HEK293 (cell line): ENCODE results near the gene ACSS1.

Source experiments
- CTCF ChIA-PET: fragments of 350-600 bp; formaldehyde crosslinking; extraction: SDS; loops from one replicate; lab custom pipeline; 2021; ENCODE audit warnings: antibody characterized with exemption; lab: Yijun Ruan, JAX
- POLR2A ChIA-PET: fragments of 300-600 bp; formaldehyde crosslinking; extraction: SDS; loops from one replicate; lab custom pipeline; 2020; ENCODE audit warnings: antibody characterized with exemption, inconsistent platforms; lab: Yijun Ruan, JAX
- H3K27ac ChIP-seq: fragments of 200-500 bp; sonication (Bioruptor generic); 2 replicates; pipeline ENCODE4 v1.5.1; 2014; ENCODE audit warnings: low read depth, low read length, control low read depth, inconsistent platforms; ENCODE audit errors: extremely low read depth
- H3K36me3 ChIP-seq, 2 experiments: fragments of 200-500 bp in 1 of 2; sonication (Bioruptor generic) in 1 of 2; 1 replicate in 1 of 2; 2 replicates in 1 of 2; pipeline ENCODE4 v1.5.1; 2014 to 2017; ENCODE audit warnings: inconsistent platforms in 2 of 2, low read length in 2 of 2; ENCODE audit not compliant: control insufficient read depth in 2 of 2, insufficient read depth in 1 of 2
- H3K4me1 ChIP-seq: fragments of 200-500 bp; sonication (Bioruptor generic); 2 replicates; pipeline ENCODE4 v1.5.1; 2014; ENCODE audit warnings: mild to moderate bottlenecking, low read length, inconsistent platforms; ENCODE audit not compliant: control insufficient read depth, insufficient read depth
- H3K4me3 ChIP-seq: 2 replicates; pipeline ENCODE4 v1.5.1; 2011; ENCODE audit warnings: low read depth, mild to moderate bottlenecking, control low read depth, low read length, moderate library complexity
- H3K9me3 ChIP-seq: fragments of 200-500 bp; sonication (Bioruptor generic); 2 replicates; pipeline ENCODE4 v1.5.1; 2014; ENCODE audit warnings: low read depth, low read length, inconsistent platforms; ENCODE audit not compliant: control insufficient read depth, insufficient read depth
- OSR2 ChIP-seq: fragments of 450-650 bp; formaldehyde crosslinking; IDR thresholded peaks from 2 replicates; pipeline ENCODE4 v1.5.1; 2016; ENCODE audit warnings: missing biosample characterization, missing genetic modification characterization
- SCRT2 ChIP-seq: fragments of 450-650 bp; formaldehyde crosslinking; IDR thresholded peaks from 2 replicates; pipeline ENCODE4 v1.5.1; 2016; ENCODE audit warnings: missing biosample characterization, missing genetic modification characterization
- SETDB1 ChIP-seq: IDR thresholded peaks from one replicate; pipeline ENCODE4 v1.6.1; 2017; ENCODE audit warnings: mild to moderate bottlenecking, low read length, moderate library complexity, mixed read lengths; ENCODE audit not compliant: insufficient read length
- SP3 ChIP-seq: fragments of 450-650 bp; formaldehyde crosslinking; IDR thresholded peaks from 2 replicates; pipeline ENCODE4 v1.5.1; 2016; ENCODE audit warnings: missing biosample characterization, missing genetic modification characterization
- ZBTB7A ChIP-seq: fragments of 450-650 bp; formaldehyde crosslinking; IDR thresholded peaks from 2 replicates; pipeline ENCODE4 v1.5.1; 2016; ENCODE audit warnings: low read depth, missing biosample characterization, missing genetic modification characterization
- ZNF114 ChIP-seq: fragments of 450-650 bp; formaldehyde crosslinking; IDR thresholded peaks from 2 replicates; pipeline ENCODE4 v1.5.0; 2017; ENCODE audit warnings: missing biosample characterization, missing genetic modification characterization
- ZNF146 ChIP-seq: fragments of 450-650 bp; formaldehyde crosslinking; IDR thresholded peaks from 2 replicates; pipeline ENCODE4 v1.5.1; 2016; ENCODE audit warnings: missing biosample characterization, missing genetic modification characterization
- ZNF174 ChIP-seq: fragments of 450-650 bp; formaldehyde crosslinking; IDR thresholded peaks from 2 replicates; pipeline ENCODE4 v1.5.0; 2017; ENCODE audit warnings: missing biosample characterization, mild to moderate bottlenecking, missing genetic modification characterization
- ZNF19 ChIP-seq: fragments of 450-650 bp; formaldehyde crosslinking; IDR thresholded peaks from 2 replicates; pipeline ENCODE4; 2016; ENCODE audit warnings: missing biosample characterization, missing genetic modification characterization, low read depth
- ZNF292 ChIP-seq: fragments of 450-650 bp; formaldehyde crosslinking; IDR thresholded peaks from 2 replicates; pipeline ENCODE4 v1.5.1; 2016; ENCODE audit warnings: low read depth, missing biosample characterization, missing genetic modification characterization, borderline replicate concordance
- ZNF311 ChIP-seq: fragments of 450-650 bp; formaldehyde crosslinking; IDR thresholded peaks from 2 replicates; pipeline ENCODE4 v1.5.1; 2017; ENCODE audit warnings: missing biosample characterization, missing genetic modification characterization, borderline replicate concordance
- ZNF501 ChIP-seq: fragments of 450-650 bp; formaldehyde crosslinking; IDR thresholded peaks from 2 replicates; pipeline ENCODE4 v1.5.1; 2016; ENCODE audit warnings: missing biosample characterization, missing genetic modification characterization
- ZNF610 ChIP-seq: fragments of 450-650 bp; formaldehyde crosslinking; IDR thresholded peaks from 2 replicates; pipeline ENCODE4 v1.5.1; 2016; ENCODE audit warnings: missing biosample characterization, missing genetic modification characterization, borderline replicate concordance
- ZSCAN16 ChIP-seq: fragments of 450-650 bp; formaldehyde crosslinking; IDR thresholded peaks from 2 replicates; pipeline ENCODE4 v1.5.1; 2016; ENCODE audit warnings: missing biosample characterization, missing genetic modification characterization
- TF ChIP-seq, protein P1 (sequence below): fragments of 450-650 bp; formaldehyde crosslinking; IDR thresholded peaks from 2 replicates; pipeline ENCODE4 v1.5.1; 2016; ENCODE audit warnings: missing biosample characterization, missing genetic modification characterization, low read depth
- TF ChIP-seq, protein P2 (sequence below): fragments of 450-650 bp; formaldehyde crosslinking; IDR thresholded peaks from 2 replicates; pipeline ENCODE4 v1.5.1; 2016; ENCODE audit warnings: missing biosample characterization, missing genetic modification characterization
- TF ChIP-seq, protein P3 (sequence below): fragments of 450-650 bp; IDR thresholded peaks from 2 replicates; pipeline ENCODE4 v1.5.1; 2018; ENCODE audit warnings: missing biosample characterization, mild to moderate bottlenecking, missing genetic modification characterization

ACSS1 gene

DNA sequence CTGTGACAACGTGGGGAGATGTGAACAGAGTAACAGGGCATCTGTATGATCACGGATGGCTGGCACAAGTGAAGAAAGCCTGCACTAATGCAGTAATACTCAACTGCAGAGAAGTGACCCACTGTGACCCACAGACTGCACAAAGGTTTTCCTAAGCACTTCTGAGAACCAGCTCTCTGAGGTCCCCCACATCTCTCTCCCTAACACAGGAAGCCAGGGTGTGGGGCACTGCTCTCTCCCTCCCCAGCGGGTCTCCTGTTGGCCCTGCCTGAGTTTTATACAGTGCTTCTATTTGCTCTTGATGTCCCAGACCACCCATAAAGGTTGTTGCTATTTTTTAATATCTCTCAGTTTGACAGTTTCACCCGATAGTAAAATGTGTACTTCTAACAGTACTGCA lies 76.7 kb downstream of the ACSS1 start:
- Histone ChIP-seq H3K27ac (no peak overlapping the region), H3K4me3 (no peak overlapping the region), H3K4me1 (no peaks in the 10 kb centered on the region)
- CTCF ChIA-PET = no interaction called here
- TF ChIP-seq ZNF114 (tag by site-specific recombination) = no peak
- TF ChIP-seq ZNF292 (tag by site-specific recombination) = no peak
- TF ChIP-seq, protein P1, sequence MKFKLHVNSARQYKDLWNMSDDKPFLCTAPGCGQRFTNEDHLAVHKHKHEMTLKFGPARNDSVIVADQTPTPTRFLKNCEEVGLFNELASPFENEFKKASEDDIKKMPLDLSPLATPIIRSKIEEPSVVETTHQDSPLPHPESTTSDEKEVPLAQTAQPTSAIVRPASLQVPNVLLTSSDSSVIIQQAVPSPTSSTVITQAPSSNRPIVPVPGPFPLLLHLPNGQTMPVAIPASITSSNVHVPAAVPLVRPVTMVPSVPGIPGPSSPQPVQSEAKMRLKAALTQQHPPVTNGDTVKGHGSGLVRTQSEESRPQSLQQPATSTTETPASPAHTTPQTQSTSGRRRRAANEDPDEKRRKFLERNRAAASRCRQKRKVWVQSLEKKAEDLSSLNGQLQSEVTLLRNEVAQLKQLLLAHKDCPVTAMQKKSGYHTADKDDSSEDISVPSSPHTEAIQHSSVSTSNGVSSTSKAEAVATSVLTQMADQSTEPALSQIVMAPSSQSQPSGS = no peak
- no peak for TF ChIP-seq OSR2 (tag by site-specific recombination)
- TF ChIP-seq, all 188 proteins: peak for 0
- POLR2A ChIA-PET = no interaction called here
- H3K36me3 ChIP-seq = peaks cover 9 to 70% of the 10 kb centered on the region in 2 experiments
- H3K9me3 ChIP-seq = no peaks in the 10 kb centered on the region

DNA sequence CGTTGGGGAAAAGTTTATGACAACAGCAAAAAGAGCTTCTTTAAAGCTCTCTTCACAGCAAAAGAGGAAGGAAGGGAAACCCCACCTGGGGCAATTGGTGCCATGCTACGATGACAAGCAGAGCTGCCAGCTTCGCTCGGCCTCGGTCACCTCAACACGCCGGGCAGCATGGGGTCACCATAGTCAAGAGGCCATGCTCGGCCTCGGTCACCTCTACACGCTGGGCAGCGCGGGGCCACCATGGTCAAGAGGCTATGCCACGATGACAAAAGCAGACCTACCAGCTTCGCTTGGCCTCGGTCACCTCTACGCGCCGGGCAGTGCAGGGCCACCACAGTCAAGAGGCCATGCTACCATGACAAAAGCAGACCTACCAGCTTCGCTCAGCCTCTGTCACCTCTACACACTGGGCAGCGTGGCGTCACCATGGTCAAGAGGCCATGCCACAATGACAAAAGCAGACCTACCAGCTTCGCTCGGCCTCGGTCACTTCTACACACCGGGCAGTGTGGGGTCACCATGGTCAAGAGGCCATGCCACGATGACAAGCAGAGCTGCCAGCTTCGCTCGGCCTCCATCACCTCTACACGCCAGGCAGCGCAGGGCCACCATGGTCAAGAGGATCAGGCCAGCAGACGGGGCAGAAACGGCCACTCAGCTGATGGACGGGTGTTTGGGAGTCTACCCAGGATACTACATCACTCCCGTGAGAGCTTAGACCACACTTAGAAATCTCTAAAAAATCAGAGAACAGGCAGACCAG lies 77.5 kb downstream of the ACSS1 start:
- no peak overlapping the region for H3K4me3 ChIP-seq
- H3K36me3 ChIP-seq = peaks cover 9 to 72% of the 10 kb centered on the region in 2 experiments
- POLR2A ChIA-PET = no interaction called here
- TF ChIP-seq ZNF501 (tag by site-specific recombination) (no peak), ZNF19 (no peak), SETDB1 (no peak), ZNF610 (no peak), ZNF146 (tag by site-specific recombination) (no peak), ZBTB7A (tag by site-specific recombination) (no peak), ZSCAN16 (tag by site-specific recombination) (no peak), SP3 (no peak), ZNF311 (no peak), ZNF174 (tag by site-specific recombination) (no peak), SCRT2 (tag by site-specific recombination) (no peak)
- TF ChIP-seq, protein P2, sequence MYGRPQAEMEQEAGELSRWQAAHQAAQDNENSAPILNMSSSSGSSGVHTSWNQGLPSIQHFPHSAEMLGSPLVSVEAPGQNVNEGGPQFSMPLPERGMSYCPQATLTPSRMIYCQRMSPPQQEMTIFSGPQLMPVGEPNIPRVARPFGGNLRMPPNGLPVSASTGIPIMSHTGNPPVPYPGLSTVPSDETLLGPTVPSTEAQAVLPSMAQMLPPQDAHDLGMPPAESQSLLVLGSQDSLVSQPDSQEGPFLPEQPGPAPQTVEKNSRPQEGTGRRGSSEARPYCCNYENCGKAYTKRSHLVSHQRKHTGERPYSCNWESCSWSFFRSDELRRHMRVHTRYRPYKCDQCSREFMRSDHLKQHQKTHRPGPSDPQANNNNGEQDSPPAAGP (tag by site-specific recombination) = no peak
- TF ChIP-seq, protein P3, sequence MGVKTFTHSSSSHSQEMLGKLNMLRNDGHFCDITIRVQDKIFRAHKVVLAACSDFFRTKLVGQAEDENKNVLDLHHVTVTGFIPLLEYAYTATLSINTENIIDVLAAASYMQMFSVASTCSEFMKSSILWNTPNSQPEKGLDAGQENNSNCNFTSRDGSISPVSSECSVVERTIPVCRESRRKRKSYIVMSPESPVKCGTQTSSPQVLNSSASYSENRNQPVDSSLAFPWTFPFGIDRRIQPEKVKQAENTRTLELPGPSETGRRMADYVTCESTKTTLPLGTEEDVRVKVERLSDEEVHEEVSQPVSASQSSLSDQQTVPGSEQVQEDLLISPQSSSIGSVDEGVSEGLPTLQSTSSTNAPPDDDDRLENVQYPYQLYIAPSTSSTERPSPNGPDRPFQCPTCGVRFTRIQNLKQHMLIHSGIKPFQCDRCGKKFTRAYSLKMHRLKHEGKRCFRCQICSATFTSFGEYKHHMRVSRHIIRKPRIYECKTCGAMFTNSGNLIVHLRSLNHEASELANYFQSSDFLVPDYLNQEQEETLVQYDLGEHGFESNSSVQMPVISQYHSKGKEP (tag by site-specific recombination) = no peak
- H3K27ac ChIP-seq = no peak overlapping the region
- no peaks in the 10 kb centered on the region for H3K4me1 ChIP-seq
- no peaks in the 10 kb centered on the region for H3K9me3 ChIP-seq
- CTCF ChIA-PET = no interaction called here
